ENCODE results near the gene TRAPPC5.

DNA sequence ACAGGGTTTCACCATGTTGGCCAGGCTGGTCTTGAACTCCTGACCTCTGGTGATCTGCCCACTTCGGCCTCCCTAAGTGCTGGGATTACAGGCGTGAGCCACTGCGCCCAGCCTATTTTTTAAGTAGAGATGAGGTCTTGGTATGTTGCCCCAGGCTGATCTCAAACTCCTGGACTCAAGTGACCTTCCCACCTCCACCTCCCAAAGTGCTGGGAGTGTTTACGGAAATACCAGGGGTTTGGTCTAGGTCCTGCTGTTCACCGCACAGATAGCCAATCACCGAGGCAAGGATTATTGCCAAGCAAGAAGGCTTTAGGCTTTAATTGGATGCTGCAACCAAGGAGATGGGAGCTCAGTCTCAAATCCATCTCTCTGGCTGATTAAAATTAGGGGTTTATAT is 39.7 kb downstream of the TRAPPC5 start:
- TF ChIP-seq POLR2A (IDR thresholded peaks at IDR 0.05) (no peak), EP300 (IDR thresholded peaks at IDR 0.05) (no peak)
- TF ChIP-seq, protein P1, sequence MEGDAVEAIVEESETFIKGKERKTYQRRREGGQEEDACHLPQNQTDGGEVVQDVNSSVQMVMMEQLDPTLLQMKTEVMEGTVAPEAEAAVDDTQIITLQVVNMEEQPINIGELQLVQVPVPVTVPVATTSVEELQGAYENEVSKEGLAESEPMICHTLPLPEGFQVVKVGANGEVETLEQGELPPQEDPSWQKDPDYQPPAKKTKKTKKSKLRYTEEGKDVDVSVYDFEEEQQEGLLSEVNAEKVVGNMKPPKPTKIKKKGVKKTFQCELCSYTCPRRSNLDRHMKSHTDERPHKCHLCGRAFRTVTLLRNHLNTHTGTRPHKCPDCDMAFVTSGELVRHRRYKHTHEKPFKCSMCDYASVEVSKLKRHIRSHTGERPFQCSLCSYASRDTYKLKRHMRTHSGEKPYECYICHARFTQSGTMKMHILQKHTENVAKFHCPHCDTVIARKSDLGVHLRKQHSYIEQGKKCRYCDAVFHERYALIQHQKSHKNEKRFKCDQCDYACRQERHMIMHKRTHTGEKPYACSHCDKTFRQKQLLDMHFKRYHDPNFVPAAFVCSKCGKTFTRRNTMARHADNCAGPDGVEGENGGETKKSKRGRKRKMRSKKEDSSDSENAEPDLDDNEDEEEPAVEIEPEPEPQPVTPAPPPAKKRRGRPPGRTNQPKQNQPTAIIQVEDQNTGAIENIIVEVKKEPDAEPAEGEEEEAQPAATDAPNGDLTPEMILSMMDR (IDR thresholded peaks at IDR 0.05): no peak

Measured in stomach (tissue), 4 donors.